Measurements from ENCODE around the gene ATP13A3.

The ATP13A3 gene

GRCh38 chr3:194404365-194405140, 82.2 kb downstream of the ATP13A3 start:
- DNase-seq (ENCODE audit: low read depth) = peak; percentile 63
- TF ChIP-seq POLR2A (IDR thresholded peaks at IDR 0.05; ENCODE audit: extremely low read depth, insufficient read length) = no peak
- TF ChIP-seq CTCF (IDR thresholded peaks at IDR 0.05; ENCODE audit: low read depth, low read length) = peak; percentile 51
- H3K4me3 ChIP-seq (ENCODE audit: low read depth, low read length) = no peak overlapping the region

- DNase-seq (ENCODE audit: low read depth) = no peak
- TF ChIP-seq MYC (IDR thresholded peaks at IDR 0.05; ENCODE audit: low read depth, low read length) = no peak
- no peak for TF ChIP-seq MAX (IDR thresholded peaks at IDR 0.05; ENCODE audit: low read depth, low read length)
- TF ChIP-seq CTCF (IDR thresholded peaks at IDR 0.05; ENCODE audit: low read depth, low read length) = no peak
- TF ChIP-seq POLR2A (IDR thresholded peaks at IDR 0.05; ENCODE audit: extremely low read depth, insufficient read length) = no peak
- H3K4me3 ChIP-seq (ENCODE audit: low read depth, low read length) = no peak overlapping the region
Measured at GRCh38 chr3:194401868-194402329, 84.9 kb downstream of the ATP13A3 start.

- DNase-seq (ENCODE audit: low read depth) = no peak
- H3K4me3 ChIP-seq (ENCODE audit: low read depth, low read length) = no peak overlapping the region
- no peak for TF ChIP-seq MAX (IDR thresholded peaks at IDR 0.05; ENCODE audit: low read depth, low read length)
- TF ChIP-seq MYC (IDR thresholded peaks at IDR 0.05; ENCODE audit: low read depth, low read length) = no peak
- no peak for TF ChIP-seq POLR2A (IDR thresholded peaks at IDR 0.05; ENCODE audit: extremely low read depth, insufficient read length)
- TF ChIP-seq CTCF (IDR thresholded peaks at IDR 0.05; ENCODE audit: low read depth, low read length) = no peak
Measured at GRCh38 chr3:194401346-194401745, 85.5 kb downstream of the ATP13A3 start.

- DNase-seq (ENCODE audit: low read depth) = no peak
- TF ChIP-seq MAX (IDR thresholded peaks at IDR 0.05; ENCODE audit: low read depth, low read length) = peak; percentile 69
- no peak for TF ChIP-seq MYC (IDR thresholded peaks at IDR 0.05; ENCODE audit: low read depth, low read length)
- H3K4me3 ChIP-seq (ENCODE audit: low read depth, low read length) = no peak overlapping the region
Measured at GRCh38 chr3:194399874-194400411, 86.9 kb downstream of the ATP13A3 start.

GRCh38 chr3:194399166-194399565, 87.6 kb downstream of the ATP13A3 start, which contains the start of gene GP5:
Gene GP5 (minus strand): TSS chr3:194399266. CDS start chr3:194398282, 984 bp downstream.
- H3K4me3 ChIP-seq (ENCODE audit: low read depth, low read length) = no peak within 1 kb of the TSS
- no peak for DNase-seq (ENCODE audit: low read depth)
- TF ChIP-seq MAX (IDR thresholded peaks at IDR 0.05; ENCODE audit: low read depth, low read length) = no peak

GRCh38 chr3:194397757-194398312, 89.0 kb downstream of the ATP13A3 start:
- no peak overlapping the region for H3K4me3 ChIP-seq (ENCODE audit: low read depth, low read length)
- peak; percentile 36 for DNase-seq (ENCODE audit: low read depth)
- TF ChIP-seq MAX (IDR thresholded peaks at IDR 0.05; ENCODE audit: low read depth, low read length) (no peak), POLR2A (IDR thresholded peaks at IDR 0.05; ENCODE audit: extremely low read depth, insufficient read length) (no peak), CTCF (IDR thresholded peaks at IDR 0.05; ENCODE audit: low read depth, low read length) (no peak), MYC (IDR thresholded peaks at IDR 0.05; ENCODE audit: low read depth, low read length) (no peak)
